HepG2 (cell line): Measurements from ENCODE around the gene DNAL4. TPM values are rescaled to one million over a fixed set of nuclear protein-coding genes. Genes with fewer than 3 reads are reported as not detected.

Experiments used
- AFF4 ChIP-seq: sonication (generic); formaldehyde crosslinking; IDR thresholded peaks from 2 replicates; pipeline ENCODE4 v1.4.0; 2020; ENCODE audit warnings: missing genetic modification reagents
- ARNT ChIP-seq: fragments of 450-650 bp; IDR thresholded peaks from 2 replicates; pipeline ENCODE4 v1.6.1; 2017
- CENPT ChIP-seq: sonication (generic); formaldehyde crosslinking; IDR thresholded peaks from 2 replicates; pipeline ENCODE4 v1.8.0; 2022; ENCODE audit warnings: low read depth, mild to moderate bottlenecking, moderate library complexity, missing genetic modification reagents
- ELF4 ChIP-seq: sonication (generic); formaldehyde crosslinking; IDR thresholded peaks from 2 replicates; pipeline ENCODE4 v1.5.0; 2020; ENCODE audit warnings: missing genetic modification reagents, mild to moderate bottlenecking, moderate library complexity, borderline replicate concordance
- FOXO4 ChIP-seq: sonication (generic); formaldehyde crosslinking; conservative IDR thresholded peaks from 2 replicates; pipeline ENCODE4 v1.8.1; 2023; ENCODE audit warnings: missing genetic modification reagents
- GRHL1 ChIP-seq: sonication (generic); formaldehyde crosslinking; conservative IDR thresholded peaks from 2 replicates; pipeline ENCODE4 v1.8.0; 2022; ENCODE audit warnings: missing genetic modification reagents
- KDM2A ChIP-seq: sonication (generic); formaldehyde crosslinking; IDR thresholded peaks from 2 replicates; pipeline ENCODE4 v1.4.0; 2020; ENCODE audit warnings: low read depth, missing genetic modification reagents, borderline replicate concordance
- KDM3A ChIP-seq: IDR thresholded peaks from 2 replicates; pipeline ENCODE4 v1.6.1; 2018; ENCODE audit warnings: low read depth, missing compliant biosample characterization
- SRF ChIP-seq: IDR thresholded peaks from 2 replicates; pipeline ENCODE4 v1.6.1; 2011; ENCODE audit warnings: mild to moderate bottlenecking, low read depth, low read length, moderate library complexity
- TAF1 ChIP-seq: sonication (generic); formaldehyde crosslinking; IDR thresholded peaks from 2 replicates; pipeline ENCODE4 v1.4.0; 2020; ENCODE audit warnings: missing genetic modification reagents
- TCF12 ChIP-seq, 2 experiments: fragments of 450-650 bp in 1 of 2; sonication (generic) in 1 of 2; formaldehyde crosslinking in 1 of 2; IDR thresholded peaks; 2 replicates each; pipeline versions ENCODE4 v1.6.1 to v1.8.0; 2017 to 2022; ENCODE audit warnings: antibody characterized with exemption in 1 of 2, mild to moderate bottlenecking in 1 of 2, missing genetic modification reagents in 1 of 2, moderate library complexity in 1 of 2
- TEF ChIP-seq: sonication (generic); formaldehyde crosslinking; IDR thresholded peaks from 2 replicates; pipeline ENCODE4 v1.5.0; 2020; ENCODE audit warnings: missing genetic modification reagents
- TP53 ChIP-seq: sonication (generic); formaldehyde crosslinking; conservative IDR thresholded peaks from 2 replicates; pipeline ENCODE4 v1.4.0; 2020; ENCODE audit warnings: missing genetic modification reagents
- ZNF18 ChIP-seq: sonication (generic); formaldehyde crosslinking; IDR thresholded peaks from 2 replicates; pipeline ENCODE4 v1.8.0; 2022; ENCODE audit warnings: mild to moderate bottlenecking, missing genetic modification reagents; ENCODE audit not compliant: insufficient replicate concordance
- ZNF431 ChIP-seq: sonication (generic); formaldehyde crosslinking; IDR thresholded peaks from 2 replicates; pipeline ENCODE4 v1.9.0; 2022; ENCODE audit warnings: missing genetic modification reagents, low read depth, mild to moderate bottlenecking, borderline replicate concordance
- ZNF691 ChIP-seq: sonication (generic); formaldehyde crosslinking; IDR thresholded peaks from 2 replicates; pipeline ENCODE4 v1.4.0; 2020; ENCODE audit warnings: missing genetic modification reagents, low read depth, mild to moderate bottlenecking, borderline replicate concordance
- ZNF7 ChIP-seq: IDR thresholded peaks from 2 replicates; pipeline ENCODE4 v1.6.1; 2016; ENCODE audit warnings: missing biosample characterization, missing genetic modification reagents
- ZSCAN31 ChIP-seq: sonication (generic); formaldehyde crosslinking; IDR thresholded peaks from 2 replicates; pipeline ENCODE4 v1.5.0; 2020; ENCODE audit warnings: low read depth, mild to moderate bottlenecking, missing genetic modification reagents
- polyA plus RNA-seq, 8 experiments: library from polyadenylated mRNA; depleted of rRNA in 3 of 8; stranded (reverse) in 7 of 8; unstranded in 1 of 8; fragments of >200 nt; fragmentation: Illumina TruSeq in 4 of 8; extraction: Trizol in 4 of 8; gene quantifications; 2 replicates each; pipeline versions ENCODE4 v1.2.1 to v1.2.3, GENCODE V29; 2011 to 2016; ENCODE audit warnings: low read depth in 4 of 8, missing spikeins in 1 of 8, mixed read lengths in 1 of 8; ENCODE audit not compliant: insufficient read depth in 1 of 8
- total RNA-seq, 5 experiments: library from RNA; depleted of rRNA; stranded (reverse); fragments of >200 nt; fragmentation: Illumina TruSeq; extraction: Trizol; gene quantifications; 2 replicates each; pipeline ENCODE4 v1.2.3, GENCODE V29; 2016; ENCODE audit warnings: low read depth in 1 of 5

DNAL4 gene
- total and polyA plus RNA-seq, 2 of the 13 experiments (the other 11 are each of a cell fraction or from before 2014, with no cell fraction given), result 8.0 to 10.7 TPM

GRCh38 chr22:38755911-38756532, 37.9 kb downstream of the DNAL4 start, which contains the start of gene SUN2 (continued):
- TF ChIP-seq FOXO4 (CRISPR knock-in tag), result no peak
- TF ChIP-seq TCF12 (IDR thresholded peaks at IDR 0.05), result no peak
- no peak for TF ChIP-seq TCF12 (CRISPR knock-in tag; IDR thresholded peaks at IDR 0.05)
- 0 out of 2 replicates have a peak, but pooled peaks have one; percentile 25 for TF ChIP-seq KDM2A (CRISPR knock-in tag)
- TF ChIP-seq ZSCAN31 (CRISPR knock-in tag), result no peak
- no peak for TF ChIP-seq SRF
- no peak for TF ChIP-seq ARNT
- no peak for TF ChIP-seq CENPT (CRISPR knock-in tag)
- no peak for TF ChIP-seq GRHL1 (CRISPR knock-in tag)
- no peak; the same call in 1 of the 2 replicates for TF ChIP-seq ZNF691 (CRISPR knock-in tag)
- TF ChIP-seq ZNF18, result no peak
- TF ChIP-seq TEF, result no peak
- no peak for TF ChIP-seq ELF4 (CRISPR knock-in tag)
- TF ChIP-seq TAF1 (CRISPR knock-in tag), result peak; percentile 19; the same call in 1 of the 2 replicates
- no peak for TF ChIP-seq KDM3A
- TF ChIP-seq TP53 (CRISPR knock-in tag), result no peak
- no peak for TF ChIP-seq ZNF431 (CRISPR knock-in tag)
- TF ChIP-seq ZNF7 (CRISPR knock-in tag), result no peak
- TF ChIP-seq AFF4, result no peak
